Heart right ventricle (tissue), 16 donors: Measurements from ENCODE around the gene GMPR2. TPM values are rescaled to one million over a fixed set of nuclear protein-coding genes. Genes with fewer than 3 reads are reported as not detected.
A peak's percentile ranks its signal among the peaks of the same experiment; 100 is the strongest.

Experiments used
- ATAC-seq, 8 donors: fragments of 200-7000 bp; cut with Tn5 transposase; one replicate each; pipeline ENCODE4 v1.9.1; 2020; ENCODE audit warnings: mild to moderate bottlenecking in 8 of 8, moderate library complexity in 8 of 8, moderate number of reproducible peaks in 1 of 8
- DNase-seq, 2 donors: peaks; one replicate each; pipeline ENCODE4 v3.0.0-alpha.2; 2020
- H3K27ac ChIP-seq, 10 donors: fragments of 200-600 bp; sonication (generic) in 2 of 10; one replicate each; pipeline versions ENCODE4 v1.5.0 to v1.8.0; 2020 to 2022; ENCODE audit warnings: mild to moderate bottlenecking in 3 of 10
- H3K27me3 ChIP-seq, 7 donors: fragments of 200-600 bp; one replicate each; pipeline ENCODE4 v1.8.0; 2021 to 2022; ENCODE audit warnings: mild to moderate bottlenecking in 2 of 7
- H3K36me3 ChIP-seq, 9 donors: fragments of 200-600 bp; sonication (generic) in 1 of 9; one replicate each; pipeline versions ENCODE4 v1.5.0 to v1.8.0; 2020 to 2022; ENCODE audit warnings: mild to moderate bottlenecking in 2 of 9
- H3K4me1 ChIP-seq, 9 donors: fragments of 200-600 bp; sonication (generic) in 1 of 9; one replicate each; pipeline versions ENCODE4 v1.5.0 to v1.8.0; 2020 to 2022; ENCODE audit warnings: mild to moderate bottlenecking in 4 of 9
- H3K4me3 ChIP-seq, 10 donors: fragments of 200-600 bp; sonication (generic) in 2 of 10; one replicate each; pipeline versions ENCODE4 v1.5.0 to v1.8.0; 2020 to 2022; ENCODE audit warnings: mild to moderate bottlenecking in 7 of 10, moderate library complexity in 2 of 10
- H3K9me3 ChIP-seq, 11 donors: fragments of 200-600 bp in 10 of 11; sonication (generic) in 2 of 11; one replicate each; pipeline versions ENCODE4 v1.5.0 to v1.8.0; 2013 to 2022; ENCODE audit warnings: mild to moderate bottlenecking in 2 of 11, control low read depth in 1 of 11, moderate library complexity in 1 of 11
- CTCF ChIP-seq, 9 donors: fragments of 200-600 bp; sonication (generic) in 2 of 9; IDR thresholded peaks; one replicate each; pipeline versions ENCODE4 v1.5.0 to v1.8.0; 2021 to 2022; ENCODE audit warnings: antibody characterized with exemption in 9 of 9, mild to moderate bottlenecking in 5 of 9, moderate library complexity in 1 of 9
- WGBS, 2 donors: extraction: QIAGEN DNeasy Blood & Tissue Kit; methylation state at CpG; one replicate each; pipeline ENCODE4 v1.1.7; 2013; ENCODE audit warnings: inconsistent platforms in 1 of 2; 5-methylcytosine and 5-hydroxymethylcytosine counted together
- intact Hi-C, 10 donors: fragments of 100-400 bp; cut with DNase I; formaldehyde crosslinking; loops; one replicate each; pipeline versions ENCODE4 v1.11.1 to v1.14.2; 2022
- polyA plus RNA-seq, 2 donors: library from polyadenylated mRNA; stranded (reverse); fragments of 200-250 nt; gene quantifications; one replicate each; pipeline ENCODE4 v1.2.3, GENCODE V29; 2013
- total RNA-seq, 10 donors: library from RNA; stranded (reverse); fragmentation: NEBNext Ultra II Directional in 3 of 10; extraction: Animal tissue kit (Norgen Biotek cat#: 25700) in 3 of 10; gene quantifications; one replicate each; pipeline versions ENCODE4 v1.2.1 to v1.2.4, GENCODE V29; 2021 to 2023
- donor health status: Arrhythmogenic right ventricular cardiomyopathy.
- donor health status: ischemic (EF 13 %, LVEDD 7.1; RV severe dilation, severe dysfunction).
- donor health status: healthy with polysubstance abuse.
- donor health status: DM: no; HTN: yes; CAD: no.
- donor health status: DM: no; HTN: no; CAD: no.
- donor health status: ischemic (EF 25% LVEDD 6.9; RV normal size, moderate dysfunction).
- donor health status: ischemic (EF 25% LVEDD 5.7; RV mildly dilated, moderate dysfunction).
- donor health status: healthy.
- donor health status: DM: yes; HTN: yes; CAD: no.
- donor health status: Ischemic cardiomyopathy.
- donor health status: ischemic (EF 35%, LVEDD 5.7; RV mildly dilated, moderate dysfunction).
- donor health status: nonischemic (EF 11% LVEDD 7.7; RV severe dilation, severe dysfunction).
- donor health status: DM: yes; HTN: yes; CAD: no.
- donor health status: PGD.
- donor health status: ischemic (EF 29% LVEDD 5.4; RV normal size, mild dysfunction).
- donor health status: nonischemic (EF 23%, LVEDD 6.1; RV moderate dilation, normal function).

Gene GMPR2
- total and polyA plus RNA-seq, 12 donors: 26.4 to 46.9 (median 32.7) TPM

GRCh38 chr14:24277606-24278321 is 45.0 kb downstream of the GMPR2 start:
- TF ChIP-seq CTCF (IDR thresholded peaks at IDR 0.05): no peak
- peak overlapping the region in 2 of 10 donors; percentile 31 to 72 for H3K27ac ChIP-seq
- ATAC-seq (peak in 4 of 8 donors; percentile 5 to 46 (median 30)), DNase-seq (no peak)
- no peaks in the 10 kb centered on the region for H3K27me3 ChIP-seq
- WGBS, 2 donors: 76 to 84% methylated on average over 11 of the region's 11 CpGs
- H3K9me3 ChIP-seq: no peaks in the 10 kb centered on the region
- no peaks in the 10 kb centered on the region for H3K36me3 ChIP-seq
- intact Hi-C loops: no loop called here
- no peak overlapping the region for H3K4me3 ChIP-seq
- peaks cover 0 to 100% (median 15%) of the 10 kb centered on the region in 9 donors for H3K4me1 ChIP-seq

DNA sequence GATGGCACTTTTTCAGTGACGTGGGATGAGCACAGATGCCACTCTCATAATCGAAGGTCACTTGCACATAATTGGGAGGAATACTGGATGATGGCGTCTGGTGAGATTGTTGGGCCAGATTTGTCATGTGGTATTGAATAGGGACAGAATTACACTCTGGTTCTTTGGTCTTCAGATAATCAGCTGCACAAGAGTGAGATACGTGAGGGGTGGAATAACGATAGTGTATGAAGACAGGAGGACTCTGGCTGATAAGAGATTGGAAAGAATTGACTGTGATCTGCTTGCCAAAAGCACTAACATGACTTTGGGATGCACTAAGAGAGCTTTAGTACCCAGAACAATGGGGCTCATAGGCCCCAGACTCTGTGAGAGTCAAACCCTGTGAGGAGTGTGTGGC is 45.7 kb downstream of the GMPR2 start:
- TF ChIP-seq CTCF (IDR thresholded peaks at IDR 0.05): no peak
- Histone ChIP-seq H3K27ac (peak overlapping the region in 2 of 10 donors; percentile 55 to 72), H3K36me3 (no peaks in the 10 kb centered on the region), H3K27me3 (no peaks in the 10 kb centered on the region), H3K9me3 (no peaks in the 10 kb centered on the region), H3K4me1 (peaks cover 0 to 94% (median 15%) of the 10 kb centered on the region in 9 donors), H3K4me3 (no peak overlapping the region)
- ATAC-seq (no peak), DNase-seq (no peak)
- intact Hi-C loops: no loop called here
- 62% methylated on average over 5 of the region's 5 CpGs for WGBS, 2 donors

DNA sequence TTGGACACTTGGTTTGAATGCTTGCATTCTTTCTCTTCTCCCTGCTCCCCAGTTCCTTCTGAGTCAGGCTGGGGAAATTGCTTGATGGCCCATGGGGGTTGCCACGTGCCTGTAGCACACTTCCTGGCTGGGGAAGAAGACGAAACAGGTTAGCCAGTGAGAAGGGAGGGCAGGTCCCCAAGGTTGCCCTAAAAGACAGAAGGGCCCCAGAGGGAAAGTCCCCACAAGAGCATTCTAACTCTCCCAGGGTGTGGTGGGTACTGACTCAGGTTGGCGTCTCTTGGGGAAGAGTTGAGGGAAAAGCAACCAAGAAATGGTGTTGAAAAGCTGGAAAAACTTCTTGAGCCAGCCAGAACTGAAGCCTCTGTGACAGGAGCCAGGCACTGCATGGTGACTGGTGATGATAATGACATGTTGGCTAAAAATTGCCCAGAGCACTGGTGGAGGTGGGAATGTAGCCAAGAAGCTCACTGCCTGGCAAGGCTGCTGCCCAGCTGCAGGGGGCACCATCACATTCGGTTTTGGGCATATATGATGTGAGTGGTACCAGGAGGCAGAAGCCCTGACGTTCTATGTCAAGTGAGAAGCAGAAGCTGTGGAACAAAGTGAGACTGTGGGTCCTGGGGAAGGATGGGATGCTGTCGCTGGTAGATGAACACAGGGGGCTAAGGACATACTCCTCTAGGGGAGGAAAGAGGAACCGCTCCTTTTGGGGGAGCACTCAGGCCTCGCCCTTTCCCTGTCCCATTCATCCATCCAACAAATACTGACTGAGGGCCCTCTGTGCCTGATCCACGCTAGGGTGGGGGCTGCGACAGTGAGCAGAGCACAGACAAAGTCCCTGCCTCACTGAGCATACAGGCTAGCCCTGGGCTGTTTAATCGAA is 46.8 kb downstream of the GMPR2 start:
- TF ChIP-seq CTCF (IDR thresholded peaks at IDR 0.05): peak in 8 of 9 donors; percentile 10 to 64 (median 48)
- peak; percentile 40 to 68 for DNase-seq
- WGBS, 2 donors: 60 to 67% methylated on average over 11 of the region's 11 CpGs
- H3K36me3 ChIP-seq: no peaks in the 10 kb centered on the region
- peaks cover 0 to 83% (median 15%) of the 10 kb centered on the region in 9 donors for H3K4me1 ChIP-seq
- ATAC-seq: peak; percentile 55 to 90 (median 82)
- intact Hi-C loops: no loop called here
- H3K27me3 ChIP-seq: no peaks in the 10 kb centered on the region
- peak overlapping the region in 8 of 10 donors; percentile 4 to 77 (median 64) for H3K27ac ChIP-seq
- H3K4me3 ChIP-seq: no peak overlapping the region
- no peaks in the 10 kb centered on the region for H3K9me3 ChIP-seq

DNA sequence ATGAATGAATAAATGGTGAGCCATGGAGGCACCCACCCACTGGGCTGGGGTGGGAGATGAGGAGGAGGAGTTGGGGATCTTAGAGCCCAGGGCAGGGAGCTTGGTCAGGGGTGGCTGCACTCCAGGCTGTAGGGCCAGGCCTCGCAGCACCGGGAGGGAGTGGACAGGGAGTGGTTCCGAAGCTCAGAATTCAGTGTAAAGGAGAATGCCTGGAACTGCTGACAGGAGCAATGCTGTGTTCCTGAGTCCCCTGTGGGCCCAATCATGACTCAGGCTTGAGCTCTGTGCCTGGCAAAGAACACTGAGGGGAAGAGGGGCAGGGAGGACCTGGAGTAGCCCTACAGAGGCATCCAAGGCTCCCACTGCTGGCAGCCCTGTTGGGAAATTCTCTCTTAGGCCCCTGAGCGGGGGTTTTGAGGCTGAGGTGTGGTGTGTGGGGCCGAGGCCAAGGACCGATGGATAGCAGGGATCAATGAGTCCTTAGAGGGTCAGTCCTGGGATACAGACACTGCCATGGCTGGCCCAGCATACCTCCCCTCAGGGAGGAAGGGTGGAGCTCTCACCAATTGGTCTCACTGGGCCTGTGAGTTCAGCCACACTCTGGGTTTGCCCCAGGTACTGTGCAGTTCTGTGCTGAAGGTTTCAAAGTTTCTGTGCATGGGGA is 48.2 kb downstream of the GMPR2 start:
- H3K27me3 ChIP-seq: no peaks in the 10 kb centered on the region
- no peaks in the 10 kb centered on the region for H3K9me3 ChIP-seq
- peaks cover 0 to 69% (median 15%) of the 10 kb centered on the region in 9 donors for H3K4me1 ChIP-seq
- H3K36me3 ChIP-seq: no peaks in the 10 kb centered on the region
- peak overlapping the region in 6 of 10 donors; percentile 10 to 72 (median 30) for H3K27ac ChIP-seq
- WGBS, 2 donors: 65 to 74% methylated on average over 6 of the region's 6 CpGs
- ATAC-seq (peak in 5 of 8 donors; percentile 27 to 60 (median 42)), DNase-seq (no peak)
- TF ChIP-seq CTCF (IDR thresholded peaks at IDR 0.05): no peak
- intact Hi-C loops: no loop called here
- H3K4me3 ChIP-seq: no peak overlapping the region
